Anterior cingulate cortex (tissue), 58 donors: ENCODE measurements around the gene KRTAP11-1.

ENCODE experiments used
- DNase-seq, 58 donors: peaks; one replicate each; lab custom pipeline; 2025; lab: John Stamatoyannopoulos, UW

Gene KRTAP11-1

GRCh38 chr21:30881480-30881879 is at the start of gene KRTAP11-1:
KRTAP11-1 (minus strand) TSS chr21:30881580; CDS start chr21:30881524, 56 bp downstream.
- DNase-seq, result no peak

- no peak for DNase-seq
These were observed 42.8 kb upstream of the KRTAP11-1 start for GRCh38 chr21:30924146-30924700.

- no peak for DNase-seq
These were observed 39.7 kb upstream of the KRTAP11-1 start for GRCh38 chr21:30921129-30921528.

GRCh38 chr21:30917557-30917956 is 36.2 kb upstream of the KRTAP11-1 start:
- no peak for DNase-seq

- no peak for DNase-seq
These were observed 19.5 kb upstream of the KRTAP11-1 start for GRCh38 chr21:30900881-30901280.

GRCh38 chr21:30882866-30883597 is 1.7 kb upstream of the KRTAP11-1 start:
- DNase-seq, result no peak

- DNase-seq, result no peak
These were observed 466 bp downstream of the KRTAP11-1 start for GRCh38 chr21:30880914-30881313.

- no peak for DNase-seq
These were observed 6.9 kb downstream of the KRTAP11-1 start for GRCh38 chr21:30874526-30874925.

- DNase-seq, result no peak
These were observed 33.5 kb downstream of the KRTAP11-1 start for GRCh38 chr21:30847627-30848500.

GRCh38 chr21:30842990-30843389 is 38.4 kb downstream of the KRTAP11-1 start:
- DNase-seq, result no peak

- DNase-seq, result peak in 1 of 58 donors; percentile 0
These were observed 42.1 kb downstream of the KRTAP11-1 start for GRCh38 chr21:30839304-30839703.

- DNase-seq, result no peak
These were observed 42.8 kb downstream of the KRTAP11-1 start for GRCh38 chr21:30838536-30838935.

GRCh38 chr21:30831194-30831765 is 50.1 kb downstream of the KRTAP11-1 start:
- DNase-seq, result no peak
